HepG2 (cell line): ENCODE results near the gene HOXD9. TPM values are rescaled to one million over a fixed set of nuclear protein-coding genes. Genes with fewer than 3 reads are reported as not detected.

Experiments
- ATAC-seq: fragments of 200-7000 bp; cut with Tn5 transposase; 3 replicates; pipeline ENCODE4 v1.9.1; 2020; ENCODE audit warnings: mild to moderate bottlenecking, moderate library complexity
- BruUV-seq: library from RNA; stranded (reverse); fragments of 400-500 nt; replicated peaks from 2 replicates; lab custom pipeline; 2021; lab: Mats Ljungman, UMichigan
- CTCF ChIA-PET: fragments of 300-600 bp; formaldehyde crosslinking; extraction: SDS; loops from one replicate; lab custom pipeline; 2021; ENCODE audit warnings: low total read pairs, inconsistent platforms, low intra/inter-chr PET ratio; lab: Yijun Ruan, JAX
- POLR2A ChIA-PET: fragments of 350-600 bp; sonication (Branson Sonifier 250); formaldehyde crosslinking; loops from one replicate; lab custom pipeline; 2020; ENCODE audit warnings: antibody characterized with exemption, inconsistent platforms; lab: Yijun Ruan, JAX
- DNase-seq: peaks from one replicate; pipeline ENCODE4 v3.0.0-alpha.2; 2015; ENCODE audit warnings: low spot score
- FAIRE-seq: peaks from 3 replicates; lab custom pipeline; 2011; peaks lifted over from hg19 to GRCh38; lab: Jason Lieb, UNC
- H2AFZ ChIP-seq: one replicate; pipeline ENCODE4 v1.6.1; 2011; ENCODE audit warnings: low read length, inconsistent platforms
- H3K27ac ChIP-seq: fragments of 300-600 bp; 3 replicates; pipeline ENCODE4 v1.8.0; 2011; ENCODE audit warnings: mixed run types, mild to moderate bottlenecking, mixed read lengths, low read length, inconsistent platforms; ENCODE audit not compliant: insufficient read depth; ENCODE audit errors: extremely low read length
- H3K27me3 ChIP-seq, 2 experiments: fragments of 200-600 bp in 1 of 2; 2 replicates in 1 of 2; 3 replicates in 1 of 2; pipeline versions ENCODE4 v1.6.0 to v1.8.0; 2011; ENCODE audit warnings: low read length in 2 of 2, mild to moderate bottlenecking in 2 of 2, moderate library complexity in 2 of 2, inconsistent platforms in 1 of 2; ENCODE audit not compliant: insufficient read depth in 2 of 2, control insufficient read depth in 1 of 2
- H3K36me3 ChIP-seq, 2 experiments: fragments of 200-600 bp in 1 of 2; replicated peaks in 1 of 2; 2 replicates in 1 of 2; 3 replicates in 1 of 2; pipeline versions ENCODE4 v1.5.1 to v1.8.0; 2011; ENCODE audit warnings: low read length in 2 of 2, inconsistent platforms in 1 of 2; ENCODE audit not compliant: insufficient read depth in 2 of 2, control insufficient read depth in 1 of 2
- H3K4me1 ChIP-seq: 2 replicates; pipeline ENCODE4 v1.5.1; 2012; ENCODE audit warnings: low read length, inconsistent platforms; ENCODE audit not compliant: insufficient read depth
- H3K4me2 ChIP-seq: 2 replicates; pipeline ENCODE4 v1.6.0; 2011; ENCODE audit warnings: low read depth, low read length, inconsistent platforms
- H3K4me3 ChIP-seq, 3 experiments: fragments of 200-600 bp in 1 of 3; sonication (generic), shearing (Covaris generic) in 1 of 3; replicated peaks in 1 of 3; 2 replicates each; pipeline ENCODE4 v1.5.1; 2011 to 2016; ENCODE audit warnings: low read length in 3 of 3, inconsistent platforms in 2 of 3, low read depth in 2 of 3, mild to moderate bottlenecking in 2 of 3, control low read depth in 1 of 3, mixed read lengths in 1 of 3; ENCODE audit not compliant: insufficient read depth in 1 of 3
- H3K79me2 ChIP-seq: one replicate; pipeline ENCODE4 v1.6.1; 2011; ENCODE audit warnings: low read length, inconsistent platforms; ENCODE audit not compliant: insufficient read depth
- H3K9ac ChIP-seq: 2 replicates; pipeline ENCODE4 v1.6.0; 2011; ENCODE audit warnings: mild to moderate bottlenecking, low read depth, low read length, inconsistent platforms; ENCODE audit not compliant: insufficient read depth
- H3K9me3 ChIP-seq: 2 replicates; pipeline ENCODE4 v1.5.1; 2012; ENCODE audit warnings: mild to moderate bottlenecking, low read length
- H4K20me1 ChIP-seq: 2 replicates; pipeline ENCODE4 v1.6.0; 2011; ENCODE audit warnings: inconsistent platforms, mild to moderate bottlenecking, low read length, moderate library complexity; ENCODE audit not compliant: insufficient read depth
- HINFP ChIP-seq: sonication (generic); formaldehyde crosslinking; IDR thresholded peaks from 2 replicates; pipeline ENCODE4 v1.4.0; 2020; ENCODE audit warnings: low read depth, mild to moderate bottlenecking, missing genetic modification reagents
- IRF2 ChIP-seq: IDR thresholded peaks from 2 replicates; pipeline ENCODE4 v1.6.1; 2018; ENCODE audit warnings: missing genetic modification reagents, missing compliant biosample characterization
- KDM2A ChIP-seq: sonication (generic); formaldehyde crosslinking; IDR thresholded peaks from 2 replicates; pipeline ENCODE4 v1.4.0; 2020; ENCODE audit warnings: low read depth, missing genetic modification reagents, borderline replicate concordance
- KLF16 ChIP-seq, 2 experiments: sonication (generic) in 1 of 2; formaldehyde crosslinking in 1 of 2; IDR thresholded peaks; 2 replicates each; pipeline versions ENCODE4 v1.6.1 to v1.8.0; 2016 to 2023; ENCODE audit warnings: missing genetic modification reagents in 2 of 2, missing compliant biosample characterization in 1 of 2
- MEIS1 ChIP-seq: sonication (generic); formaldehyde crosslinking; IDR thresholded peaks from 2 replicates; pipeline ENCODE4 v1.9.0; 2021; ENCODE audit warnings: mild to moderate bottlenecking, missing genetic modification reagents, moderate library complexity, borderline replicate concordance
- NONO ChIP-seq, 2 experiments: fragments of 450-650 bp in 1 of 2; sonication (generic) in 1 of 2; formaldehyde crosslinking in 1 of 2; IDR thresholded peaks in 1 of 2; conservative IDR thresholded peaks in 1 of 2; 2 replicates each; pipeline versions ENCODE4 v1.6.1 to v1.8.0; 2017 to 2022; ENCODE audit warnings: mild to moderate bottlenecking in 1 of 2, missing genetic modification reagents in 1 of 2, moderate library complexity in 1 of 2
- POLR2A ChIP-seq, 2 experiments: IDR thresholded peaks; 2 replicates each; pipeline ENCODE4 v1.6.1; 2011; ENCODE audit warnings: low read depth in 2 of 2, low read length in 2 of 2, mild to moderate bottlenecking in 1 of 2, moderate library complexity in 1 of 2; ENCODE audit not compliant: insufficient read depth in 1 of 2
- RXRB ChIP-seq: IDR thresholded peaks from 2 replicates; pipeline ENCODE4 v1.6.1; 2016; ENCODE audit warnings: borderline replicate concordance, missing genetic modification reagents, missing compliant biosample characterization
- SNAPC4 ChIP-seq: sonication (generic); formaldehyde crosslinking; IDR thresholded peaks from 2 replicates; pipeline ENCODE4 v1.4.0; 2020; ENCODE audit warnings: mild to moderate bottlenecking, missing genetic modification reagents
- TGIF2 ChIP-seq: IDR thresholded peaks from 2 replicates; pipeline ENCODE4 v1.6.1; 2016; ENCODE audit warnings: control low read depth, missing compliant biosample characterization
- ZBTB20 ChIP-seq: sonication (generic); formaldehyde crosslinking; IDR thresholded peaks from 2 replicates; pipeline ENCODE4 v1.8.1; 2023; ENCODE audit warnings: missing genetic modification reagents, low read depth, mild to moderate bottlenecking, borderline replicate concordance
- WGBS: methylation state at CpG from one replicate; pipeline ENCODE4 v1.1.6; 2017; ENCODE audit warnings: low lambda C conversion rate; 5-methylcytosine and 5-hydroxymethylcytosine counted together
- in situ Hi-C: cut with HindIII; loops from 2 replicates; pipeline ENCODE4 v1.10.0; 2017; ENCODE audit warnings: low pct_unique_long_range_greater_than_20kb; ENCODE audit not compliant: extremely low pct_ligation_motif_present
- intact Hi-C: fragments of 100-400 bp; cut with micrococcal nuclease; formaldehyde crosslinking; loops from one replicate; pipeline ENCODE4 v1.10.0; 2022; ENCODE audit not compliant: unreplicated experiment
- polyA plus RNA-seq, 8 experiments: library from polyadenylated mRNA; depleted of rRNA in 3 of 8; stranded (reverse) in 7 of 8; unstranded in 1 of 8; fragments of >200 nt; fragmentation: Illumina TruSeq in 4 of 8; extraction: Trizol in 4 of 8; gene quantifications; 2 replicates each; pipeline versions ENCODE4 v1.2.1 to v1.2.3, GENCODE V29; 2011 to 2016; ENCODE audit warnings: low read depth in 4 of 8, missing spikeins in 1 of 8, mixed read lengths in 1 of 8; ENCODE audit not compliant: insufficient read depth in 1 of 8
- total RNA-seq, 5 experiments: library from RNA; depleted of rRNA; stranded (reverse); fragments of >200 nt; fragmentation: Illumina TruSeq; extraction: Trizol; gene quantifications; 2 replicates each; pipeline ENCODE4 v1.2.3, GENCODE V29; 2016; ENCODE audit warnings: low read depth in 1 of 5

HOXD9 gene
- total and polyA plus RNA-seq, 2 of the 13 experiments (the other 11 are each of a cell fraction or from before 2014, with no cell fraction given) = not detected

- Histone ChIP-seq H3K4me3 (no peak overlapping the region), H3K9me3 (no peaks in the 10 kb centered on the region), H3K79me2 (no peaks in the 10 kb centered on the region), H3K27me3 (peaks cover 24 to 92% of the 10 kb centered on the region in 2 experiments), H3K36me3 (no peaks in the 10 kb centered on the region), H2AFZ (no peak overlapping the region), H3K9ac (no peak overlapping the region), H3K27ac (no peak overlapping the region), H3K4me1 (no peaks in the 10 kb centered on the region), H3K4me2 (no peak overlapping the region), H4K20me1 (no peaks in the 10 kb centered on the region; the same call in 1 of the 2 replicates)
- TF ChIP-seq POLR2A (IDR thresholded peaks at IDR 0.05; ENCODE audit: insufficient read depth in 1 of 2, low read depth in 2 of 2, low read length in 2 of 2) (no peak), ZBTB20 (no peak), IRF2 (CRISPR knock-in tag) (no peak), RXRB (CRISPR knock-in tag) (no peak), NONO (IDR thresholded peaks at IDR 0.05) (no peak), NONO (CRISPR knock-in tag; conservative IDR thresholded peaks at IDR 0.05) (no peak), KLF16 (CRISPR knock-in tag; IDR thresholded peaks at IDR 0.05) (no peak), KDM2A (CRISPR knock-in tag) (no peak), MEIS1 (no peak), SNAPC4 (no peak), TGIF2 (CRISPR knock-in tag) (no peak), HINFP (CRISPR knock-in tag) (no peak)
- intact Hi-C loops = no loop called here
- no peak for ATAC-seq
- in situ Hi-C loops = no loop called here
- FAIRE-seq = no peak
- 70% methylated on average over 47 of the region's 47 CpGs for WGBS
- BruUV-seq = no TSS peak
- no peak for DNase-seq
- CTCF ChIA-PET = no interaction called here
- POLR2A ChIA-PET = no interaction called here
These were observed 352 bp upstream of the HOXD9 start for GRCh38 chr2:176122052-176122682.
